Fibroblast of upper back skin (primary cell): Measurements from ENCODE around the gene CSTPP1.
A peak's percentile ranks its signal among the peaks of the same experiment; 100 is the strongest.
"Not testable (repeated sequence)": the region's sequence is repeated elsewhere in the genome, so short reads cannot be mapped to it uniquely, and the experiment has no call there.

Experiments
- DNase-seq: peaks from one replicate; pipeline ENCODE4 v3.0.0-alpha.2; 2013

Gene CSTPP1

DNA sequence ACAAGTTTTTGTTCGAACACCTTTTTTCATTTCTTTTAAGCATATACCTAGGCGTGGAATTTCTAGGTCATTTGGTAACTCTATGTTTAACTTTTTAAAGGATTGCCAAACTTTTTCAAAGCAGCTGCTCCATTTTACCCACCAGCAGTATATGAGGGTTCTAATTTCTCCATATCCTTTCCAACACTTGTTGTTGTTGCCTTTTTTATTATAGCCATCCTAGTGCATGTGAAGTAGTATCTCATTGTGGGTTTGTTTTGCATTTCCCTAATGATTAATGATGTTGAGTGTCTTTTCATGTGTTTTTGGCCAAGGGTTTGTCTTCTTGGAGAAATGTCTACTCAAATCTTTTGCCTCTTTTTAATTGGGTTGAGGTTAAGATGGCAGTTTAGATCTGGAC, 24.5 kb downstream of the CSTPP1 start:
- no peak for DNase-seq

- not testable (repeated sequence) for DNase-seq
These were observed 25.3 kb downstream of the CSTPP1 start for GRCh38 chr11:46961886-46962285.

- no peak for DNase-seq
These were observed 27.3 kb downstream of the CSTPP1 start for GRCh38 chr11:46963844-46964243.

DNA sequence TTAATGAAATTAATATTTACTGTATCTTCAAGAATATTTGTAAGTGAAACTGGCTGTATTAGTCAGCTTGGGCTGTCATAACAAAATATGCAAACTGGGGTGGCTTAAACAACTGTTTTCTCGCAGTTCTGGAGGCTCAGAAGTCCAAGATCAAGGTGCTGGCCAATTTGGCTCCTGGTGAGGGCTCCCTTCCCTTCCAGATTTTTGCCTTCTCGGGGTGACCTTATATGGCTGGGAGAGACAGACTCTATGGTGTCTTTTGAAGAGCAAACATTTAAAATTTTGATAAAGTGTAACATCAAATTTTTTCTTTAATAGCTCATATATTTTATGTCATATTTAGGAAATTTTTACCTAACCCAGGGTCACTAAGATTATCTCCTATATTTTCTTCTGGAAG, 30.2 kb downstream of the CSTPP1 start:
- no peak for DNase-seq

GRCh38 chr11:46967962-46968361, 31.4 kb downstream of the CSTPP1 start:
- no peak for DNase-seq

DNA sequence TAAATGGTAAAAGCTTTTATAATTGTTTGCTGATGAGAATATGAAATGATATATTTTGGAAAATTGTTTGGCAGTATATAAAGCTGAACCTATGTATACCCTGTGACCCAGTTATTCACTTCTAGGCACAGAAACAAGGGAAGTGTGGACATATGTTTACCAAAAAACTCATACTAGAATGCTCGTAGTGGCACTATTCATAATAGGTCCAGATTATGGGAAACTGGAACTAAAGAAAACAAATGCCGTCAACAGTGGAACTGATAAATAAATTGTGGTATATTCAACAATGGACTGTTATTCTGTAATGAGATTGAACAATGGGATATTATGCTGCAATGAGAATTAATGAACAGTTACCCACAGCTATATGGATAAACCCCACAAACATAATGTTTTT, 32.8 kb downstream of the CSTPP1 start:
- no peak for DNase-seq

DNA sequence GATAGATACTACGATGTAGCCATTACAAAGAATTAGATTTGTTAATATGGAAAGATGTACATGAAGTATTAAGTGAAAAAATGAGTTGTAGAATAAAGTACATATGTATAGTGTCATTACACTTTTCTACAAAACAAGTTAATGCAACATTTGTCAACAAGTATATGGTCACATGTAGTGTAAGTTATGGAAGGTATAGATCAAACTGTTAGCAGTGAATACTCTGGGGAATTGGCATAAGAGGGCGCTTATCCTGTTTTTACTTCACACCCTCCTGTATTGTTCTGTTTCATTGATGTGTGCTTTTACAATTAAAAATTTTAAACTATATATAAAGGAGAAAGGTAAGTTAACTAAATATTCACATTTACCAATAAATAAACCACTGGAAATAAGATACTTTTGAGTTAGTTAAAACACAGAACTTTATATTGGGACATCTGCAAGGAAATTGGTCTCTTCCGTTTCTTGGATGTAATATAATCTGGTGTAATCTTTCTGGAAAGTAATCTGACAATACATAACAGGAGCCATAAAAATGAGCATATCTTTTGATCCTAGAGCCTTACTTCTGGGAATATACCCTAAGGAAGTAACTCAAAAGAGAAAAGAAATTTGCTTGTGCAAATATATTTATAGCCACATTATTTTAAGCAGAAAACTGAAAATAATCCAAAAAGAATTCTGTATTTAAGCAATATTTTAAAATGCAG, 34.5 kb downstream of the CSTPP1 start:
- no peak for DNase-seq

DNA sequence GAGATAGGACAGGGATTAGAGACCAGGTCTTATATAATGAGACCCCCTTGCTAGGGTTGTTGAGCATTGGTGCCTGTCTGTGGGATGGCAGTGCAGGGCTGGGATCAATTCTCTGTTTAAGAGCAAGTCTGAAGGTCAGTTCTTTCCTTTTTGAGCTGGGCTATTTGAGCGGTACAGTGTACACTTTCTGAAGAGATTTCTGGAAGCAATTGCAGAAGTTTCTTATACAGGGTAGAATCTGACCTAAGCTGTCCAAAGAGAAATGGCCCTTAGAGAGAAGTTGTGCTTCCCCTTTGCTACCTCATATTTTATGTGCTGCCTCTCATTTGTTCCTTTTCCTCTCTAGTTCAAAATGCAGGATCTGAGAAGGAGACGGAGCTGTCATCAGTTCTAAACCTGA, 35.8 kb downstream of the CSTPP1 start:
- no peak for DNase-seq

DNA sequence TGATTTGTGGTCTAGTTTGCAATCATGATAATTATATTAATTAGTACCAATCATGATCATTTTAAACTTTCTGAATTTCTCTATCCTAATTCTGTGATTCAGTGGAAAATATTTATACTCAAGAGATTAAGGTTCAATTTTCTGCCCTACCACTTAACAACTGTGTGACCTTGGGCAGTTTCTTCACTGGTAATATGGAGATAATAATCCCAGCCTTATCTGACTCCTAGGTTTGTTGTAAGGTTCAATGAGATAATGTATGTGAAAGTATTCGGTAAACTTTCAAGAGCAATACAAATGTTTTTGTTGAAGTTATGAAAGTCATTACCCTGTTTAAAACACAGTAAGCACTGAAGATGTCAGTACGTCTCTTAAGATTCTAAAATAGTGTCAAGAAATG, 36.3 kb downstream of the CSTPP1 start:
- no peak for DNase-seq

- DNase-seq: no peak
These were observed 39.8 kb downstream of the CSTPP1 start for GRCh38 chr11:46976182-46976854.

DNA sequence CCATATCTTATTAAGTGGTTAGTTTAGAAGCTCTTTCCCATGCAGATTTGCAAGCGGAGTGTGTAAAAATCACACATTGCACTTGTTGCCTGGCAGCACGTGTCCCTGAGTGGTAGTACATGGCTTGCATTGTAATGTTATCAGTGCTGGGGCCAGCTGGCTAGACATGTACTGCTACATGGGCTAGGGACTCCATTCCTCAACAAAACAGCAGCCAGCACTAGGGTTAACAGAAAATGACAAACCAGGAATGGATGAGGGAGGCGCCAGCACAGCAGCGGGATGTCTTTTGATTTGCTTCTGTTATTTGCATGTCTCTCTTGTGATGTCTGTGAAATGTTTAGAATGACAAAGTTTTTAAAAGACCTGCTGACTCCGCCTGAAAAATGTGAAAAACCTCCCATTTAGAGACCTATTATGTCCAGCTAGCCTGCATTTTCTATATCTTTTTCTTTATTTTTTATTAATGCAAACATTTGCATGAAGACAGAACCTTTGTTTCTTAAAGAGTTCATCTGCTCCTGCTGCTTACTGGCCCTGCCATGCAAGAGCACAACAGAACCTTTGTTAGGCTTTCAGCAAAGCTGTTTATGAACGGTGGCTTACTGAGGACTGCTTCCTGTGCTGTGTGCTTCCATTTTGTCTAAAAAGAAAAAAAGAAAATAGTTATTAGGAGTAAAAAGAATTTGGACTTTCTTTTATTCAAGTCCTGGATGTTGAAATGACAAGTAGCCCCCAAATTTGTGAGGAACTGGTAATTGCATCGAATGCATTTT, 40.7 kb downstream of the CSTPP1 start:
- no peak for DNase-seq

DNA sequence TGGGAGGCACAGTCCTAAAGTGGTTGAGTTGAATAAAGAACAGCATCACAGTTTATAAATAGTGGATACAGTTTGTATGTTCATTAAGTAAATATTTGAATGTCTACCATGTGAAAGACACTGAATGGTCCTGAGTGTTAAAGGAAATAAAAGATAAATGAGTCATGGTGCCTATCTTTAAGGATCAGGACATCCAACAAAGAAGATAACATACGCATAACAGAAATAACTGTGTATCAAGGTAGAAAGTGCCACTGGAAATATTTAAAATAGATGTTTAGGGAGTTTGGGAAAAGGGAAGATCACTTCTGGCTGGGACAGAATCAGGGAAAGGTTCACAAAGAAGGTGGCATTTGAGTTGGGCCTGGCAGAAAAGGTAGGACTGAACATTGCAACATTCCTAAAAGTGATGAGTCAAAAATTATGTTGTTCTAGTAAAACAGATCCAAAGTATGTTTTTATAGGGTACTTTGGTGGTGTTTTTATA, 41.5 kb downstream of the CSTPP1 start:
- DNase-seq: no peak

DNA sequence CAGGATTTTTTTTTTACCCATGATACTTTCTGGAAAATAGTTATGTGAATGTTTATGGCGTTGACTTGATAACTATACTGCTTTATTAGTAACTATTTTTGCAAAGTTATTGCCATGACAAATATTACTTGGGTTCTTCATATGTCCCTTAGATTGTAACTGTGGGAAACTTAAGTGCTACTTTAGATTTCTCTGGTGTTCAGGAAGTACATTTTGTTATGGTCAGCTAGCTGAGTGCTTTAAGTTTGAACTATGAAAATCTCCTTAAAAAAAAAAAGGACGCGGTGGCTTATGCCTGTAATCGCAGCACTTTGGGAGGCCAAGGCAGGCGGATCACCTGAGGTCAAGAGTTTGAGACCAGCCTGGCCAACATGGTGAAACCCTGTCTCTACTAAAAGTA, 42.8 kb downstream of the CSTPP1 start:
- no peak for DNase-seq

DNA sequence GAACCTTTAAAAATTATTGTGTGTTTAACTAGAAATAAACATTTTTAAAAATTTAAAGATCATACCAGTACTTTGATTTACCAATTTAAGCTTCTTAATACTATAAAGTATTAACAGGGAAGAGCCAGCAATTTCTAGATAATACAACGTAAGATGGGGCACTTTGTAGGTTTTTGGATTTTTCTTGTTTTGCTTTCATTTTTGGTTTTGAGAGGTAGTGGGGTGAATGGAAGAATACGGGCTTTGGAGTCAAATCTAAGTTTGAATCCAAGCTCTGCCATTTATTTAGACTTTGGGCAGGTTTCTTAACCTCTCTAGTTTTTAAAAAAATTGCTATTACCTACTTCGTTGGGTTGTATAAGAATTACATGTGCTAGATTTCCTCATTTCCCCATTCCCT, 44.9 kb downstream of the CSTPP1 start:
- no peak for DNase-seq

DNA sequence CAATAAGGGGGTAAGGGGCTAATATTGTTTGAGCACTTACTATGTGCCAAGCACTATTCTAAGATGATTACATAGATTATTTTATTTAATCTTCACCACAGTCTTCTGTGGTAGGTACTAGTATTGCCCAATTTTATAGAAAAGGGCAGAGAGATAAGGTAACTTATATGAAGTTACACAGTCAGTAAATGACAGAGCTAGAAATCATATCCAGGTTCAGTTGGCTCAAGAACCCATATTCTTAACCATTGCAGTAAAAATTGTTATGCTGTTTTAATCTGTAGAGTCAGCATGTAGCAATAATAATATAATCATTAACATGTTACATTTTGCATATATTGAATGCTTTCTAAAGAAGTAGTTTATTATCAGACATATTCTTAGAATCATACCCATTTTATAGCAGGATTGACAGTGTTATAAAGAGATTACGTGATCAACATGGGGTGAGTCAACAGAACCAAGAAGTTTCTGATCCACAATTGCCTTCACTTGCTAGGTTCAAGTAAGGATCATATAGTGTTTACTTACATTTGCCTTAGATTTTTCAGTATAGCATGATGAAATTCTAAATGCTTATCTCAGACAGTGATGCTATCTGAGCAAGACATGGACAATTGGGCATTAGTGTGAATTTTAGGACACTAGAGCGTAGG, 46.4 kb downstream of the CSTPP1 start:
- no peak for DNase-seq

- DNase-seq: no peak
These were observed 47.0 kb downstream of the CSTPP1 start for GRCh38 chr11:46983598-46983997.

DNA sequence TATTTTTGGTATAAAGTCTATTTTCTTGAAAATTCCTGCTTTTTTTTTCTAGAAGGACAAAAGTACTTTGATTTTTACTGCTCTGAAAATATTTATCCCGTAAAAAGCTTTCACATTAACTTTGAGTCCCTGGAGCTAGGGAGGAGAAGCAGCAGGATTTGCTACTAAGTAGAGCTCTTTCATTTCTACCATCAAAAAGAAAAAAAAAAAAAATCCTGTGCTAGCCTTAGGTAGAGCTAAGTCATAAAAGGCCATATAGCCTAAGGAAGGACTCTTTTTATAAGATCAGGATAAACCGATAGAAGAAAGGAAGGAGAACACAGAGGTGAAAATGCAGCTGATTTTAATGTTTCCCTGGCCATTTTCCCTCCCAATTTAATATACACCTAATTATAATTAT, 48.0 kb downstream of the CSTPP1 start:
- DNase-seq: no peak

DNA sequence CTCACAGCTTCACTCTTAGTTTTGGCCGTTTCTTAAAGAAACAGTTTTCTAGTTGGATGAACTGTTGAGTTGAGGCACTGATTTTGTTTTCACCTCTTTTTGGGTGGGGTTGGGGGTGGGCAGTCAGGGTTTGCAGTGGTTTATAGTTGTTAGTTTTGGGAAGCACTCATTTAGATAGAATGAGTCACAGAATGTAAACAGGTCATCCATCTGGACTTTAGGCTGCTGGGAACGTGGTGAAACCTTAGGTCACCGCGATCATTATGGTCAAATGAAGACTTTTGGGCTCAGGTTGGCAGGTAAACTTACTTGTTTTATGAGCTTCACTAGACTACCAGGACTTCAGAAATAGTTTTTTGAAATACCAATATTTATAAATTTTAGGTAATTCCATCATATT, 48.4 kb downstream of the CSTPP1 start:
- DNase-seq: no peak

GRCh38 chr11:46987183-46987582, 50.6 kb downstream of the CSTPP1 start:
- DNase-seq: no peak

GRCh38 chr11:46989810-46990487, 53.4 kb downstream of the CSTPP1 start:
- not testable (repeated sequence) for DNase-seq

DNA sequence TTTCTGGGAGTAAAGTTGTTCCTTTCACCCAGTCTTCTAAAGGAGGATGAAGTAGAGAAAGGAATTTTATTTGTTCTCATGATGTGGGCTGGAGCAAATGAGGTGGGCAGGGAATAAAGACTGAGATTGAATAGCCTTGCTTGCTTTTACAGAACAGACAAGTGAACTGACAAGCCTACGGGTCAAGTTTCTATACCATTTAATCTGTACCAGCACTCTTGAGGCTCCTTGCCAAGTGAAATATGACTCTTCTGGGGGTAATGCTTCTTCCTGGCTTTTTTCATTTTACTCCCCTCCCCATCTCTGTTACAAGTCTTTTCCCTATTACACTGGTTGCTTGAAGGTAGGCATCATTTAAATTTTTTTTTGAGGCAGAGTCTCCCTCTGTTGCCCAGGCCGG, 54.8 kb downstream of the CSTPP1 start:
- DNase-seq: peak; percentile 24

- DNase-seq: not testable (repeated sequence)
These were observed 55.8 kb downstream of the CSTPP1 start for GRCh38 chr11:46992386-46992785.

DNA sequence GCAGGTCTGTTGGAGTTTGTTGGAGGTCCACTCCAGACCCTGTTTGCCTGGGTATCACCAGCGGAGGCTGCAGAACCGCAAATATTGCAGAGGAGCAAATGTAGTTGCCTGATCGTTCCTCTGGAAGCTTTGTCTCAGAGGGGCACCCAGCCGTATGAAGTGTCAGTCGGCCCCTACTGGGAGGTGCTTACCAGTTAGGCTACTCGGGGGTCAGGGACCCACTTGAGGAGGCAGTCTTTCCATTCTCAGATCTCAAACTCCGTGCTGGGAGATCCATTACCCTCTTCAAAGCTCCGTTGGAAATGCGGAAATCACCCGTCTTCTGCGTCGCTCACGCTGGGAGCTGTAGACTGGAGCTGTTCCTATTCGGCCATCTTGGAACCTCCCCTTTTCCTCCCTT, 61.2 kb downstream of the CSTPP1 start:
- not testable (repeated sequence) for DNase-seq
